GM12892 (cell line): Measurements from ENCODE around the gene PLA2G4E.

Experiments
- POLR2A ChIP-seq: IDR thresholded peaks from 2 replicates; pipeline ENCODE4 v1.6.1; 2011; ENCODE audit warnings: low read depth, low read length, control low read depth
- POLR2AphosphoS5 ChIP-seq: IDR thresholded peaks from 2 replicates; pipeline ENCODE4 v1.6.1; 2011; ENCODE audit warnings: low read depth, low read length, control low read depth

DNA sequence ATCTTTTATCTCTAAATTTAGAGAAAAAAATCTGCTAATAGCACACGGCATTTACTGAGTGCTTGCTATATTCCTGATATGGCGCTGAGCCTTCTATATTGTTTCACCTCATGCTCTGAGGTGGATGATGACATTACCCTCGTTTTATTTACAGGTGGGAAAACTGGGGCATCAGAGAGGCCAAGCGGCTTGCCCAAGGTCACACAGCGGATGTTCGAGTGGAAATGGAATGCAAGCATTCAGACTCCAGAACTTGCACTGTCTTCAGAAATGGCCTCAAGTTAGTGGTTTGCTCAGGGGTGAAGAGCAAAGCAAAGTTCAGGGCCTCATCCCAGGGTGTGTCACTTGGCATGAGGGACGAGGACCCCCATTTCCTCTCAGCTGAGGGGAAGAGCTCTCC lies 65.7 kb downstream of the PLA2G4E start:
- TF ChIP-seq POLR2AphosphoS5 (no peak), POLR2A (no peak)
